G401.6 (cell line): ENCODE results near the gene DGKI.

Experiments
- FAIRE-seq: peaks from 2 replicates; lab custom pipeline; 2012; peaks lifted over from hg19 to GRCh38; lab: Jason Lieb, UNC

The DGKI gene

DNA sequence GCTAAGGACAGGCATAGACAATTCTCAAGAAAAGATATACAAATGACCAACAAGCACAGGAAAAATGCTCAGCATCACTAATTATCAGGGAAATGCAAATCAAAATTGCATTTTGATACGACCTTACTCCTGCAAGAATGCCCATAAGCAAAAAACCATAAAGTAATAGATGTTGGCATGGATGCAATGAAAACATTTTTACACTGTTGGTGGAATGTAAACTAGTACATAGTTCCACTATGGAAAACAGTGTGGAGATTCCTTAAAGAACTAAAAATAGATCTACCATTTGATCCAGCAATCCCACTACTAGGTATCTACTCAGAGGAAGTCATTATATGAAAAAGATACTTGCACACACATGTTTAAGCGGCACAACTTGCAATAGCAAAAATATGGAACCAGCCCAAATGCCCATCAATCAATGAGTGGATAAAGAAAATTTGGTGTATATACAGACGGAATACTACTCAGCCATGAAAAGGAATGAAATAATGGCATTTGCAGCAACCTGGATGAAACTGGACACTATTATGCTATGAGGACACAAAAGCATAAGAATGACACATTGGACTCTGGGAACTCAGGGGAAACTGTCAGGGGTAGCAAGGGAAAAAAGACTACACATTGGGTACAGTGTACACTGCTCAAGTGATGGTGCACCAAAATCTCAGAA is 59.3 kb downstream of the DGKI start:
- FAIRE-seq: no peak

DNA sequence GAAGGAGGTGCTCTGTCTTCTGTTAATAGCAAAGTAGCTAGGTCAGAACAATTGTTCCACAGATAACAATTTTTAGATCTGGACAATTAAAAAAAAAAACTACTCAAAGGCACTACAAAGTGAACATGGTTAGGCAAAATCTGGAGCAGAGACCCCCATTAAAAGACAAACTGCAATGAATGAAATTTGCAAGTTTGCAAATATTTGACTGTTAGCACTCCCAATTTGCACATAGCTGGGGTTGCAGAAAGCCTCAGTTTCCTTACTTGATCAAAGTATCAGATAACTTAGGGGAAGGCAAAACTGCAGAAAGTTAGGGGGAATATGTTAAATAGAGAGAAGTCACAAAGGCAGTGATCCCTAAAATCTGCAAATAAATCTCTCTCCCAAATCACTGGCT is 68.3 kb downstream of the DGKI start:
- no peak for FAIRE-seq

DNA sequence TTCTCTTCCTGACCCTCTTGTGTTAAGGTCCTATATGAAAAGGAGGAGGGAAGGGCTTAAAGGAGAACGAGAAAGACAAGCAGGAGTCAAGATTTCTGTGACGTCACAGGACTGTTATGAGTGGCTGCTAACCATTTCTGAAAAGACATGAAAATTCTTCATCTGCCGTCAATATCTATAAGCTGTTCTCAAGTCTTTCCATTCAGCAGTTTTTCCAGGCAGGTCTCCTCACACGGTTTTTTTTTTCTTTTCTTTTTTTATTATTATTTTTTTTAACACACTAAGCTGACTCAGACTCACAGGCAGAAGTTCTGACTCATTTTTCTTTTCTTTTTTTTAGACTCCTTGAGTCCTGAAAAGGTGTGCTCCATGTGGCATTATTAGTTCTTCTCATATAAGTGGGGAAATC is 72.0 kb downstream of the DGKI start:
- FAIRE-seq: no peak

DNA sequence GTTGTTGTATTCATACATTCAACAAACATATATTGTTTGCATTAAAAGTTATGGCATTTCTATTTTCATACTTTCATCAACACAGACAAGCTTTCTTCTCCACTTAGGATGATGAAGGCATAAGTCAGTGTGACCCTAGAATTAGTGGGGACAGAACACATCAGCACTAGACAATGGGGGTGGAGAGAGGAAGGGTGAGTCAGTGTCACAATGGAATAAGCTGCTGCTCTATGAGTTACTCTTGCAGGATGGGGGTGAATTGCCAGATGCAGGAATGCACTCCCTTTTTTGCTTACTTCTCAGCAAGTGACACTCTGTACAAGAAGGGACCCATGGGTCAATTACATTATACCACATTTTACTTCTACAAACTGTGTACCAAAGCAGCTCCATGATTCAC is 74.0 kb downstream of the DGKI start:
- FAIRE-seq: no peak

DNA sequence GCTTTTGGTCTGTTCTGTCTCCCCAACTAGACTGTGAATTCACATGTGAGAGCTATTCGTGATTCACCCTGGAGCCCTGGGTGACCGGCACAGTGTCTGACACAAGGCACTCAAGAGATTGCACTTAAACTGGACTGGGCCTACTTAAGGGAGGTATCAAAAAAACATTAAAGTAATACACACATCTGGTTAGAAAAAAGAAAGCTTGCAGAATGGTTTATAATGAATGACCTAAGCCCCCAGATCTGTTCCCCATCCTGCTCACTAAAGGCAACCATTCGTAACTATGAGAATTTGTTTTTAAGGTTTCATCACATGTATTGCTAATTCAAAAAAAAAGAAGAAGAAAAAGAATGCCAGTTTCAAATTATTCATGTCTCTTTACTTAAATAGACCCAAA is 74.5 kb downstream of the DGKI start:
- no peak for FAIRE-seq

DNA sequence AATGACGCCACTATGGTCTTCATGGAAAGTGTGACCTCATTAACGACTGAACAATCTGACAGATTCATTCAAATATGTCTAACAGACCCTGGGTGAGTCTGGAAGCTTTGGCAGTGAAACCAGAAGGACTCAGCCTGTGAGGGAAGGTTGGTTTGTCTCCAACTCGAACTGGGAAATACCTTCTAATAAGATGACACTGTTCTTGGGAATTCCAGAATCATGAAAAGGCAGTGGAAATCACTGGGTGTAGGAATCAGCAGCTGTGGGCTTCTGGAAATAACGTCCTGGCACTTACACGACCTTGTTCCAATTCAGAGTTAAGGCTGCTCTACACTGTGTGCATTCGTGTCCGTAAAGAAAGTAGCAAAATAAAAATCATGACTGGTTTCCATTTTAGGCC is 75.1 kb downstream of the DGKI start:
- no peak for FAIRE-seq

DNA sequence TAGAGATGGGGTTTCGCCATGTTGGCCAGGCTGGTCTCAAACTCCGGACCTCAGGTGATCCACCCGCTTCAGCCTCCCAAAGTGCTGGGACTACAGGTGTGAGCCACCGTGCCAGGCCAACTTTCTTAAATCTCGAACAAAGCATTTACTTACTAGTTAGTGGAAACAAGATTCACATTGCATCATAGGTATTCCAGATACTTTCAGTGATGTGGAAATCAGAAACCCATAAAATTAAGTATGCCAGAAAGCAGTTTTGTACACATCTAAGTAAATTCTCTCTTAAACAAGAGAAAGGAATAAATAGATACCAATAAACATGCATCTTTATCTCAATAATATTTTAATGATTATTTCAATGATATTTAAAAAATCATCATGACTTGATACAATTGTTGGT is 75.5 kb downstream of the DGKI start:
- no peak for FAIRE-seq

DNA sequence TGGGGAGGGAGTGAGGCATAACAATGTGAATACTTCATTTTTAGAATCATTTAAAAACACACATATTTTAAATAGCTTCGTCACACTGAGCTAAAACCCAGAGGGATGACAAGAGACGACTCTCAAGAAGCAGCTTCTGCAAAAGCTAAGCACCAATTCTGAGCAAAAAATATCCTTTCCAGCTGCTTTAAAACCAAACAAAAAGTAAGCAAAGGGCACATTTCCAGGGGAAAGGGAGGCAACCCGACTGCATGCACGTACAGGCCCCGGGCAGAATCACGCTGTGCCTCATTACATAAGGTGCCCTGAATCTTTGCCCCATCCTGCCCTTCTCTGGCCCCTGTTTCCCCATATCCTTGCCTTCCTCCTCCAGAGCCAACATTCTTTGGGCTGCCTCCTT is 78.4 kb downstream of the DGKI start:
- no peak for FAIRE-seq

DNA sequence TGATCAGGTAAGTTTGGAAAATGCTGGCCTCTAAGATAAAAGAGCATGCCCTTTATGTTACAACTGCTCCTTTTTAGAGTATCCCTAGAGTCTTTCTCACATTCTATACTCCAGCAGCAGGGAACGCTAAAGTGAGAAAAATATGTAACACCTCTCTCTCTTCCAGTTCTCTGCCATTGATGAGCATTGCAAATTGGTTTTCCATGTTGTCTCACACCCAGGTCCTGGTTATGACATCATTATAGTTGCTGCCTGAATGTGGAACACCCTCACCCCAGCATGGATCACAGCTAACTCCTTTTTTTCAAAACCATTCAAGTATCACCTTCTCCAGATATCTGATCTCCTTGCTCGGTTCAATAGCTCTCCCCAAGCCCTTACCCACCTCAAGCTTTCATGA is 84.4 kb downstream of the DGKI start:
- no peak for FAIRE-seq

DNA sequence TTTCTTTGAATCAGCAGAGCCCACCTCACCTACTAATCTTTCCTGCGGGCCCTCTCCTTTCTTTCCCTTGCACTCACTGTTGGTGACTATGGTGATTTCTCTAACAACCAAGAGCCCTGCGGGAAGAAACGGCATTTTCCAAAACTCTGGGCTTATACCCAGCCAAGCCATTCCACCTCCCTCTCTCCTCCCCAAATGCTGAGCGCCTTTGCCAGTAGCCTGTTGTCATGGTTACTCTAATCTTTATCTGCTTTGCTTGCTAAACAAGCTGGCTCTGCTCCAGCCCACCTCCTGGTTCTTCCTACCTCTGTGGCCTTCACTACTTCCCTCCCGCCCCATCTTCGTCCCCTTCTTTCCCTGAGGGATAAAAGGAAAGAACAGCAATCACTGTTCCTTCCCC is 86.7 kb downstream of the DGKI start:
- FAIRE-seq: no peak

DNA sequence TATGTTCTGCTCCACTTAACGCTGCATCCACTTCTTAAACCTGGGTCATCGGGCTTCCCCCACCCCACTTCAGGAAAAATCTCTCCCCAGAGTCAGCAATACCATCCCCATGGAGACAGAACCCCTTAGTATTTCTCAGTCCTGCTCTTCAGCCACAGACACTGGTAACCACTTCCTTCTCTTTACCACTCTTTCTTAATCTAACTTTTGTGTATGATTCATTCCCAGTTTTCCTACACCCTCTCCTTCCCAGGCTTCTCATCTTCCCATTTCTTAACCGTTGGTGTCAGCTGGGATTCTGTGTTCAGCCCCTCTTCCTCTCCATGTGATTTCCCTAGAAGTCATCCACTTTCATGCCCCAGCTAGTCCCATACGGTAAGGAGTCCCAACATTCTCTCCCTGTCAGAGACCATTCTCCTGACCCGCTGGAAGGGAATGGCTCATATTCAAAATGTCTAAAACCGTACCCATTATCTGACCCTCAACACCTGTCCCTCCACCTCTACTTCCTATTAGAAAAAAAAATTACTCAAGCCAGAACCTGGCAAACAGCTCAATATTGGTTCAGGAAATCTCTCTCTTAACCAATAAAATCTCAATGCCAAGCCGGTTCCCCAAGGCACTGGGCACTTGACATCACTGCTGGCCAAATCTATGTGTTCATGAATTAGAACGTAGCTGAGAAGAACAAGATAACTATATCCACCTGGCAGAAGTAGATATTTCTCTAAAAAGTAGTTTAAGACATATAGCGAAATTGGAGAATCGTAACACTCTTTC is 89.4 kb downstream of the DGKI start:
- no peak for FAIRE-seq

DNA sequence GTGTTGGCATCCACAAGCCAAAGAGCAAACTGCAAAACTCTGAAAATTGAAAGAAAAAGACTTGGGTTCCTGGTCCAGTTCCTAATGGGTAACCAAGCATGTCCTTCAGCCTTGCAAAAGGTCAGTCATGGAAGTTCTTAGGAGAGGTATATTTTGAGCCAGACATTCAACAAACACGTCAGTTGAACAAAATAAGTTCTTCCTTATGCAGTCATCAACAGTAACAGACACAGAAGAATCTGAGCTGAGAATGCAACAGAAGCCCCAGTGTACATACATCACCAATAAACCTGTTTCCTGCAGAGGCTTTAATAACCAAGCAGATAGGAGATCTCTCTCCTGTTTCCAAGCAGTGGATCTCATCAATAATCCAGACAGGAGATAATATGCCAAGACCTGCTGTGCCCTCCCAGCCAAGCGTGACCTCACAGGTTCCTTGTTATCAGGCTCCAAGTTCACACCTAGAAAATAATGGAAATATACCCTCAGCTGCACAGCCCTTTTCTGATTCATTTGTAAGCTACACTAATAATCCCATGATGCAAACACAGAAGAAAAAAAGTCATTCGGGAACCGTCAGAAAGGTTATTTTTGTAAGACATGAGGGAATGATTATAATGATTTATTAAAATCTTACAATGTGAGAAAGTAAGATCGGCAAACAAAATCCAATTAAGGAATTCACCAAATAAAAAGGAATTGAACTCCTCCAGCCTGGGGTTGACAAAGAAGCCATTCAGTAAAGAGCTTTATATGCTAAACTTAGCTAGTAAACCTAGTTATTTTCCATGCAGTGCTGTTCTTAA is 90.7 kb downstream of the DGKI start:
- no peak for FAIRE-seq

DNA sequence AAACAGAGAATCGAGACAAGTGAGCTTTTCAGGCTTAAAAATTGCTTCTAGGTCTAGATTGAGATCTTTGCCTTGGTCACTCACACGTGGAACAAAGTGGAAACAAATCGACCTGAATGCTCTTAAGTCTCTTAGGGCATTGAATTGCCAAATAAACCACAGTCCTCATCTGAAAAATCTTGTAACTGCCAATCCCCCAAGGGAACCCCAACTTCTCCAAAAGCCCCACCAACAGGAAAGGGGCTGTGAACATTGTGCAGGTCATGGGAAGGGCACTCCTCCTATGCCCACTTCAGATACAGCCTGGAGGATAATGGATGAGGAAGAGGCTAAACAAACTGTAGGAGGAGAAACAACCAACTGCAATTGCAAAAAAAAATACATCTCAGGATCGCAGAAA is 91.3 kb downstream of the DGKI start:
- no peak for FAIRE-seq

DNA sequence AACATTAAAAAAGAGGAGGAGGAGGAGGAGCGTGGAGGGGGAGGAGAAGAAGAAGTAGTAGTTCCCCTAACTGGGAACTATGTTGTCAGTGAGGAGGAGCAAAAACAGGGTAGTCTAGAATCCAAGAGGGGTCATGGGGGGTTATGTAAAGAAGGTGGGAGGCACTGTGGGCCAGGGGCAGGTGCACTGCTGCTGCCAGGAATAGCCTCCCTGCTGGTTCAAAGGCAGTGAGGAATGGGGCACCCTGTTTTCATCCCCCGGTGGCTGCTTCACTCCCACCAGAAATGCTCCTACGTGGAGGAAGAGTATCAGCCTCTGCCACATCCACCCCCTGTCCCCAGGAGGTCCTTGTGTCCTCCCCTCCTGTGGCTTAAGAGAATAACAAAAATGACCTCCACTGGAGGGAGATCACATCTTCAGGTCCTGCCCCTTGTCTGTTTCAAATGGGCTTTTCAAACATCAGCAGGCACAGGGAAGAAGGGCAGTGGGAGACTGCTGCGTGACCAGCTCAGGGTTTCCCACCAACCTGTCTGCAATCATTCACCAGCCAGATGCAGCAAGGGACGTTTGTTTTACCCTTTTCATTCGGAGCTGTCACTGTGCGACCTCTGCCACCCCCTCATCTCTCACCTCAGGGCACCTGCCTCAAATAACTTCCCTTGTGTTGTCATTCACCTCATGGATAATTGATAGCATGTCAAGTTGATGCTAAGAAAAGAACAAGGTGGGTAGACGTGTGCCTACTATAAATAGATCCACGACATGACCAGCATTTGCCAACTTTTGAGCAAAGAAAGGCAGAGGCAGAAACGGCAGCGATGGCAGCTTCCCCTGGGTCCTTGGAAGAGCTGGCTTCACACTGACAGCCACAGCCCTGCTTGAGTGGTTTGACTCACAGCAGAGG is 92.6 kb downstream of the DGKI start:
- no peak for FAIRE-seq

DNA sequence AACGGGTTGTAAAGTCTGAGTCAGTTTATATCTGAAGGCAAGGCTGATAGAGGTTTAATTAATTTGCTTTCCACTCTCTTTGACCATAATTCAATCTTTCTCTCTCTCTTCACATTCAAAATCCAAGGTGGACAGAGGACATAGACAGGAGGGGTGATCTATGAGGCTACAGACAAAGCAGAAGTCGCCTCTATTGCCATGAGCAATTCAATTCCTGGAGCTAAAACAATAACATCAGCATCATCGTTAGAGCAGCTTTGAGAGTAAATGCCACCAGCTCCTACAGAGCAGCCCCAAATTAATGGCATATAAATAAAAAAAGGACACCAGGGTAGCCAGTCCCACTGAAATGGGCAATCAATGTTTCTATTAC is 93.2 kb downstream of the DGKI start:
- FAIRE-seq: no peak

DNA sequence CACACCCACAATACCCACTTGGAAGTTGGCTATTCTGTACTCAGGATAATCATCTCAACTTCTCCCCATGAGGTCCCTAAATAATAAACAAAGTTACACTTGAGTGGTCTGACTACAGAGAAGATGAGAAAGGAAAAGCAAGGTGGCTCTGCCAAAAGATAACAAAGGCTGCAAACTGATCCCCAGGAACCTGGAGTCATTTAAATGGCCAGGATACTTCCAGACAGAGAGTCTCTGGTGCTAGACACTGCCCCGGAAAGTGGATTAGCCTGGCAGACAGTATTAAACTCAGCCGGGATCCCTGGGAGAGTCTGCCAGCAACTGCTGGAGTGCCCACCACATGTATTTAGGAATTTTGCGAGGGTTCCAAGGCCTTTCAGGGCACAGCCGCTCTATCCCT is 93.7 kb downstream of the DGKI start:
- FAIRE-seq: no peak

DNA sequence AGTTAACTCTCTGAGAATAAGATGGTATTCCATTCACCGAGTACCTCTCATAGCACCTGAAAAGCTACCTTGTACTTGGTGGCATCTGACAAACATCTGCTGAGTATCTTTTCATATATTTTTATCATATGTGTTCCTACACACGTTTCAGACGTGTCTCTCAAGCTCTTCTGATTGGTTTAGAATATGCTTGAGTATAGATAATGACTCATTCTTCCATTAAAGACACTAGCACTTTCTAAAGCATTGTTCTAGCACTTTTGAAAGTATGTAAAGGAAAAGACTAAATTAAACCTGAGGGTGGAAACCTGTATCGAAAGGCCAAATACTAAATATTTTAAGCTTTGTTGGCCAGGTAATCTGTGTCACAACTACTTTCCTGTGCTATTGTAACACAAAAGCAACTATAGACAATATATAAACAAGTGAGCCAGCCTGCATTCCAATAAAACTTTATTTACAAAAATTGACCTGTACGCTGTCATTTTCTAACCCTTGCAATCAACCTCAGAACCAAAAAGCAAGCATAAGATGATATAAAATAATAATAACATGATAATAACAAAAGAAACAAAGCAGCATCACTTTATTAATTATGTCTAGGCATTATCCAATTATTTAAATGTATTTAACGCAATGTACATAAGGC is 95.3 kb downstream of the DGKI start:
- no peak for FAIRE-seq

DNA sequence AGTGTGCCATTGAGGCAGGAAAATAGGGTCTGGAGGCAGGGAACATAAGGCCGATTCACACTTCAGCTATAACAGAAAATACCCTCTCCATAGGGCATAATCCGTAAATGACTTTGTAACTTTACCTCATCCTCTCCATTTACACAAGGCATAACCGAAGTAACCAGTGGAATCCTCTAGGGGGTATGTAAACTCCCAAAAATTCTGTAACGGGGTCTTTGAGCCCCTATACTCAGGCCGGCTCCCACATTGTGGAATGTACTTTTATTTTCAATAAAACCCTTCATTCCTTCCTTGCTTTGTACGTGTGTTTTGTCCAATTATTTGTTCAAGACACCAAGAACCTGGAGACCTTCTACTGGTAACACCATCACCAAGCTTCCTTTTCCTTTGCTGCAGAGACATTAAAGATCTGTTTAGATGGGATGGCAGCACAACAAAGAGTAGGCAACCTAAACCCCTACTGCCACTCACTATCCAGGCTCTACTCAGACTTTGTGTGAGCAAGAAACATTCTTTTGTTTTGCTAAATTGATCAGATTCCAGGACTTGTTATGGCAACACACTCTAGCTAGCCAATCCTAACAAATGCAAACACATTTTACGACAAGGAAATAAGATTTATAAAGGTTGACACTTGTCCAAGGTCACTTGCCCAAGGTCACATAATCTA is 99.3 kb downstream of the DGKI start:
- no peak for FAIRE-seq

DNA sequence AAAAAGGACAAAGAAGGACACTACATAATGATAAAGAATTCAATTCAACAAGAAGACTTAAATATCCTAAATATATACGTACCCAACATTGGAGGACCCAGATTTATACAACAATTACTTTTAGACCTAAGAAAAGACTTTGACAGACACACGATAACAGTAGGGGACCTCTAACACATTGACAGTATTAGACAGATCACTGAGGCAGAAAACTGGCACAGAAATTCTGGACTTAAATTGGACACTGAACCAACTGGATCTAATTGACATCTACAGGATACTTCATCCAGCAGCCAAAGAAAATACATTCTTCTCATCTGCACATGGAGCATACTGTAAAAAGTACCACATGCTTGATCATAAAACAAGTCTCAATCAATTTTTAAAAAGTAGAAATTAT is 103.8 kb downstream of the DGKI start:
- FAIRE-seq: no peak

DNA sequence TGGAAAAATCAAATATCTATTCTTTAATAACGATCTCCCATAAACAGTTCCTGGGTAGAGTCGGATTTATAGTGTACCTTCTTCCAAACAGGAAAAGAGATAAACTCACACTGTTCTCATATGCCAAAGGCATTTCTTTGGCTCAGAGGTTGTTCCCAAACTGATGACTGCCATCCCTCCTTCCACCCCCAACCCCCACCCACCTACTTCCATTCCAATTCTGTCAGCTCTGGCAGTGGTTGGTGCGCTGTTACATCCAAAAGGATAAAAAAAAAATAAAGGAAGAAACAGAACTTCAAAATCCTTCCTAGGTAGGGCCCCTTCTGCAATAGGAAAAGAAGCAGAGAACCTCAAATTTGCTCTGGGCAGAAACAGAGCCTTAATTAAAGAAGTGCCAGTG is 104.7 kb downstream of the DGKI start:
- no peak for FAIRE-seq

DNA sequence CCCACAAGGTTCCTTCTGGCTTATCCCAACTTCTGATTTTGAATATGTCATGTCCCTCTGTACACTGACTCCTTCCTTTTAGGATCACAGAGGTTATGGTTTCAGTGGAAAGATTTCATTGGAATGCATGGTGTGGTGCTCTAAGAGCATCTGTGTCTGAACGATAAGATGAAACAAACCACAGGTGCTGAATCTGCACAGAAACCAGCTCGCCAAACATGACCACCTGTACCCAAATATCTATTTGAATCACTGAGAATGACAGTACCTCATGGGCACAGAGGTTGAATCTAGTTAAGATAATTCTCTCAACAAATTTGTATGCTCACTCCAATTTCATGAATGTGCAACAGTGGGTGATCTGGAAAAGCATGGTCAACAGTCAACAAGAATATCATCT is 105.3 kb downstream of the DGKI start:
- no peak for FAIRE-seq
